Neural crest cell (in vitro differentiated cells): ENCODE data around the gene TMPRSS2. TPM values are rescaled to one million over a fixed set of nuclear protein-coding genes. Genes with fewer than 3 reads are reported as not detected.
A peak's percentile ranks its signal among the peaks of the same experiment; 100 is the strongest.
"Not testable (repeated sequence)": the region's sequence is repeated elsewhere in the genome, so short reads cannot be mapped to it uniquely, and the experiment has no call there.

Experiments
- DNase-seq: peaks from one replicate; pipeline ENCODE4 v3.0.0; 2021; ENCODE audit warnings: low read depth, mixed read lengths, low spot score
- H3K27ac Mint-ChIP-seq: one replicate; pipeline ENCODE4 v1.8.0; 2021; ENCODE audit warnings: mild to moderate bottlenecking, mixed read lengths; ENCODE audit not compliant: unreplicated experiment
- H3K27me3 Mint-ChIP-seq: 2 replicates; pipeline ENCODE4 v1.8.0; 2021; ENCODE audit warnings: low read depth, mild to moderate bottlenecking, mixed read lengths
- H3K36me3 Mint-ChIP-seq: 2 replicates; pipeline ENCODE4 v1.8.0; 2021; ENCODE audit warnings: low read depth, mild to moderate bottlenecking, mixed read lengths
- H3K4me1 Mint-ChIP-seq: 2 replicates; pipeline ENCODE4 v1.8.0; 2021; ENCODE audit warnings: mixed read lengths
- H3K4me3 Mint-ChIP-seq: one replicate; pipeline ENCODE4 v1.8.0; 2021; ENCODE audit warnings: mild to moderate bottlenecking, mixed read lengths
- H3K9me3 Mint-ChIP-seq: 2 replicates; pipeline ENCODE4 v1.8.0; 2021; ENCODE audit warnings: mixed read lengths
- CTCF ChIP-seq: fragments of 200-600 bp; sonication (generic); conservative IDR thresholded peaks from 2 replicates; pipeline ENCODE4 v1.5.0; 2021; ENCODE audit warnings: antibody characterized with exemption, mild to moderate bottlenecking
- total RNA-seq: library from RNA; stranded (reverse); gene quantifications from 2 replicates; pipeline ENCODE4 v1.2.1, GENCODE V29; 2021

The TMPRSS2 gene
- total RNA-seq, 1 donor from 2014 or later = not detected

- Mint-ChIP-seq H3K9me3 (no peaks in the 10 kb centered on the region), H3K27ac (no peak overlapping the region), H3K36me3 (no peaks in the 10 kb centered on the region), H3K27me3 (peaks cover 29% of the 10 kb centered on the region), H3K4me3 (peak overlapping the region; percentile 57), H3K4me1 (peaks cover 13% of the 10 kb centered on the region)
- no peak for DNase-seq
- TF ChIP-seq CTCF = no peak
Observed at GRCh38 chr21:41422546-41423304, 85.2 kb downstream of the TMPRSS2 start.

GRCh38 chr21:41420998-41421397 lies 87.0 kb downstream of the TMPRSS2 start:
- H3K27me3 Mint-ChIP-seq = peaks cover 13% of the 10 kb centered on the region
- peak overlapping the region; percentile 83 for H3K4me3 Mint-ChIP-seq
- peak overlapping the region; percentile 78 for H3K27ac Mint-ChIP-seq
- not testable (repeated sequence) for H3K9me3 Mint-ChIP-seq, H3K36me3 Mint-ChIP-seq, DNase-seq
- peaks cover 13% of the 10 kb centered on the region for H3K4me1 Mint-ChIP-seq

- Mint-ChIP-seq H3K4me1 (peaks cover 13% of the 10 kb centered on the region), H3K36me3 (no peaks in the 10 kb centered on the region), H3K9me3 (peaks cover 7% of the 10 kb centered on the region), H3K27me3 (peaks cover 10% of the 10 kb centered on the region), H3K4me3 (peak overlapping the region; percentile 83), H3K27ac (peak overlapping the region; percentile 97)
- TF ChIP-seq CTCF = no peak
- DNase-seq = peak; percentile 45
Observed at GRCh38 chr21:41419921-41420862, 87.8 kb downstream of the TMPRSS2 start.

GRCh38 chr21:41418956-41419680 lies 88.8 kb downstream of the TMPRSS2 start:
- Mint-ChIP-seq H3K4me3 (peak overlapping the region; percentile 83), H3K27ac (no peak overlapping the region), H3K4me1 (peaks cover 13% of the 10 kb centered on the region), H3K9me3 (peaks cover 13% of the 10 kb centered on the region), H3K36me3 (no peaks in the 10 kb centered on the region), H3K27me3 (peaks cover 11% of the 10 kb centered on the region)
- DNase-seq = no peak
- no peak for TF ChIP-seq CTCF

GRCh38 chr21:41418393-41418792 lies 89.6 kb downstream of the TMPRSS2 start:
- no peak overlapping the region for H3K4me3 Mint-ChIP-seq
- H3K9me3 Mint-ChIP-seq = peaks cover 13% of the 10 kb centered on the region
- TF ChIP-seq CTCF = no peak
- H3K4me1 Mint-ChIP-seq = peaks cover 13% of the 10 kb centered on the region
- no peak overlapping the region for H3K27ac Mint-ChIP-seq
- H3K27me3 Mint-ChIP-seq = peaks cover 11% of the 10 kb centered on the region
- DNase-seq = no peak
- no peaks in the 10 kb centered on the region for H3K36me3 Mint-ChIP-seq

- Mint-ChIP-seq H3K4me3 (peak overlapping the region; percentile 60), H3K27ac (peak overlapping the region; percentile 25), H3K27me3 (peaks cover 11% of the 10 kb centered on the region), H3K9me3 (peaks cover 19% of the 10 kb centered on the region), H3K4me1 (peaks cover 13% of the 10 kb centered on the region)
- not testable (repeated sequence) for H3K36me3 Mint-ChIP-seq, DNase-seq
Observed at GRCh38 chr21:41417505-41417904, 90.5 kb downstream of the TMPRSS2 start.
